ENCODE data around the gene SKAP1.
"Not testable (repeated sequence)": the region's sequence is repeated elsewhere in the genome, so short reads cannot be mapped to it uniquely, and the experiment has no call there.

- not testable (repeated sequence) for TF ChIP-seq POLR2AphosphoS5, CTCF (IDR thresholded peaks at IDR 0.05)
Measured at GRCh38 chr17:48449335-48449734, 19.3 kb upstream of the SKAP1 start.

Data from stomach (tissue), 4 donors.